Cerebellar nuclear complex (tissue), 1 donor: Measurements from ENCODE around the gene ZNF862.

Experiments
- DNase-seq, 2 experiments: peaks; one replicate each; lab custom pipeline; 2025; lab: John Stamatoyannopoulos, UW

The ZNF862 gene

DNA sequence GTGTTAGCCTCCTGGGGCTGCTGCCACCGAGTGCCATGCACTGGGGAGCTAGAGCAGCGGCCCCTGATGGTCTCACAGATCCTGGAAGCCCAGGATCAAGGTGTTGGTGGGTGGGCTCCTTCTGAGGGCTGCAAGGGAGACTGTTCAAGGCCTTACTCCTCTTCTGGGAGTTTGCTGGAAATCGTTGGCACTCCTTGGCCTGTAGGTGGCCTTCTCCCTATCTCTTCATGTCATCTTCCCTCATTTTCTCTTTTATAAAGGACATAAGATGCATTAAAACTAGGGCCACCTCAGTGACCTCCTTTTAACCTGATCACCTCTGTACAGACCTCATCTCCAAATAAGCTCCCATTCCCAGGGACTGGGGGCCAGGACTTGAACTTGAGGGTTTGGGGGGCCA is 27.0 kb upstream of the ZNF862 start:
- no peak for DNase-seq

DNA sequence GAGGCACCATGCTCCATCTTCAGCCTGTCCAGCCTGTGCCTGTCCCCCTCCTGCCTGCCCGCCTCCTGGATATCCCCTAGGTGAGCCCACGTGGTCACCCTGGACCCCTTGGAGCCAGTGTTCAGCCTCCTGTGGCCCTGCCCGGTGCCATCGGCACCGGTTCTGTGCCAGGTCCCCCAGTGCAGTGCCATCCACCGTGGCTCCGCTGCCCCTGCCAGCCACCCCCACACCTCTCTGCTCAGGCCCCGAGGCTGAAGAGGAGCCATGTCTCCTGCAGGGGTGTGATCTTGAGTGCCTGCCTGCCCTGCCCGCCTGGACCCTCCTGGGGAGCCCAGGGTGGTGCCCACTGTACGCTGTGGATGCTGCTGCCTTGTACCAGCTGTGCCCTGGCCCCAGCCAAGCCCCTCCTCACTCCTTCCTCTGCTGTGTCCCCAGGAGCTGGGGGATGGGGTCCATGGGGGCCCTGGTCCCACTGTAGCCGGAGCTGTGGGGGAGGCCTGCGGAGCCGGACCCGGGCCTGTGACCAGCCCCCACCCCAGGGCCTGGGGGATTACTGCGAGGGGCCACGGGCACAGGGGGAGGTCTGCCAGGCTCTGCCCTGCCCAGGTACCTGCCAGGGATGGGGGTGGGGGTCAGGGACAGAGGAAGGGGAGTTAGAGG is 26.2 kb upstream of the ZNF862 start:
- DNase-seq: no peak

DNA sequence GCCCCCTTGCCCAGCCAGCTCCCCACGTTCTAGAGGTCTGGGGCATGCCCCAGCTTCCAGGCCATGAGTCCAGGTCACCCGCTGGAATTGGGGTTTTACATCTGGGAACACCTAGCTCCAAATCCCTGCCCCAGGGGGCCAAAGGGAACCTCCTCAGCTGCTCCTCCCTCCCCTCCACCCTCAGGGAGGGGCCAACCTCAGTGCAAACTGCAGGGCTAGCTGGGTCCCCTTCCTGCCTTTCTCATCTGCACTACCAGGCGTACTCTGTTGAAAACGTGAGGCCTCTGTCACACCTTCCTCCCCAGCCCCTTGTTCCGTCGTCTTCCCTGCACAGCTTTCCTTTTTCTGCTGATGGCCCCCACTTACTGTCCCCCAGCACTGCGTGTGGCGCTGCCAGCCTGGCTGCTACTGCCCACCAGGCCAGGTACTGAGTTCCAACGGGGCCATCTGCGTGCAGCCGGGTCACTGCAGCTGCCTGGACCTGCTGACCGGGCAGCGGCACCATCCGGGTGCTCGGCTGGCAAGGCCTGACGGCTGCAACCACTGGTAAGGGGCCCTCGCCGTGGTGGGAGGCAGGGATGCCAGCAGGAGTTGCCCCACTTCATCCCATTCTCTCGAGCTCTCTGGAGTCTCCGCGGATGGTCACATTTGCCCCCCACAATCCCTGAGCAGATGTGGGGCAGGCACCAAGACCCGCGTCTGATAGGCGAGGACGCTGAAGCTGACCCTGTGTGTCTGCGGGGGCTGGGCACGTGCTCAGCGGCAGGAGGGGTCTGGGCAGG is 24.7 kb upstream of the ZNF862 start:
- no peak for DNase-seq

DNA sequence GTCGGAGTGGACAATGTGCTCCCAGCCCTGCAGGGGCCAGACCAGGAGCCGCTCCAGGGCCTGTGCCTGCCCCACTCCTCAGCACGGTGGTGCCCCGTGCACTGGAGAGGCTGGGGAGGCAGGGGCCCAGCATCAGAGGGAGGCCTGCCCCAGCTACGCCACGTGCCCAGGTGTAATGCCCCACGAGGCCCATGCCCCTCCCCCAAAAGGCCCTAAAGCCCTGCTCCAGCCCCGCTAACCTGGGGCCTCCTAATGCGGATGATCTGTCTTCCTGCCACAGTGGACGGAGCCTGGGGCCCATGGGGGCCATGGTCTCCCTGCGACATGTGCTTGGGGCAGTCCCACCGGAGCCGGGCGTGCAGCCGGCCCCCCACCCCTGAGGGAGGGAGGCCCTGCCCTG is 23.7 kb upstream of the ZNF862 start:
- no peak for DNase-seq

DNA sequence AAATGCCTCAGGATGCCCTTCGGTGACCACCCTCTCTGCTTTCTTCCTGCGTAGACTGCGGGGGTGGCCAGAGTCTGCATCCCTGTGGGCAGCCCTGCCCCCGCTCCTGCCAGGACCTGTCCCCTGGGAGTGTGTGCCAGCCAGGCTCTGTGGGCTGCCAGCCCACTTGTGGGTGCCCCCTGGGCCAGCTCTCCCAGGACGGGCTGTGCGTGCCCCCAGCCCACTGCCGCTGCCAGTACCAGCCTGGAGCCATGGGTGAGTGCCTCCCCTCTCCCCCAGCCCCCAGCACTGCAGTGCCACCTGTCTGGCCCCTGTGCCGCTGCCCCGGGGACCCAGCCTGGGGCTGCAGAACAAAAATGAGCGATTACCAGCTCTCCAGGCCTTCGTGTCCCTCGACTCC is 23.1 kb upstream of the ZNF862 start:
- no peak for DNase-seq

DNA sequence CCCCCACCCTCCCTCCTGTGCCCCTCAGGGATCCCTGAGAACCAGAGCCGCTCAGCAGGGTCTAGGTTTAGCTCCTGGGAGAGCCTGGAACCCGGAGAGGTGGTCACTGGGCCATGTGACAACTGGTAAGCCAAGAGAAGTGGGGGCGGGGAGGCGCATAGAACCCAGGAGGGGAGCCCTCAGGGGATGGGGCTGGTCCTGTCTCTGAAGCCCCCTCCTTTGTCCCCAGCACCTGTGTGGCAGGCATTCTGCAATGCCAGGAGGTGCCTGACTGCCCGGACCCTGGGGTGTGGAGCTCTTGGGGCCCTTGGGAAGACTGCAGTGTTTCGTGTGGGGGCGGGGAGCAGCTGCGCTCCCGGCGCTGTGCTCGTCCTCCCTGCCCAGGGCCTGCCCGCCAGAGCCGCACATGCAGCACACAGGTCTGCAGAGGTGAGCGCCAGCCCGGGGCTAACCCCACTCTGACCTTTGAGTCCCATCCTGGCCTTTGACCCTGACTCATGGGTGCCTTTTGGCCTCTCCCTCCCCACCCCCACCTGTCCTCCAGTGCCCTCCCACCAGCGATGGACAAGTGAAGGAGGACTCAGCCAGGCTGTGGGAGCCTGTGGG is 22.4 kb upstream of the ZNF862 start:
- no peak for DNase-seq

DNA sequence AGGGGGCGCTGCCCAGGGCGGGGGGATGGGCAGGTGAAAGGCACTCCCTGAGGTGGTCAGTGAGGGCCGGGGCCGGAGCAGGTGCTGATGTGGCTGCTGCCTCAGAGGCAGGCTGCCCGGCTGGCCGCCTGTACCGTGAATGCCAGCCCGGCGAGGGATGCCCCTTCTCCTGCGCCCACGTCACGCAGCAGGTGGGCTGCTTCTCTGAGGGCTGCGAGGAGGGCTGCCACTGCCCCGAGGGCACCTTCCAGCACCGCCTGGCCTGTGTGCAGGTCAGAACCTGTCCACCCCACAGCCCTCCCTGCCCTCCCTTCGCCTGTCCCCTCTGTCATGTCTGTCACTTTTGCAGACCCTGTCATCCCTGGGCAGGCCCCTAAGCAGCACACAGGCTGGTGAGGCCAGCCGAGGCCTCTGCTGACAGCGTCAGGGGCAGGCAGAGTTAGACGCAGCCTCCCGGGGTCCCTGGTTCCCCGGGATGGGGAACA is 21.9 kb upstream of the ZNF862 start:
- DNase-seq: no peak

DNA sequence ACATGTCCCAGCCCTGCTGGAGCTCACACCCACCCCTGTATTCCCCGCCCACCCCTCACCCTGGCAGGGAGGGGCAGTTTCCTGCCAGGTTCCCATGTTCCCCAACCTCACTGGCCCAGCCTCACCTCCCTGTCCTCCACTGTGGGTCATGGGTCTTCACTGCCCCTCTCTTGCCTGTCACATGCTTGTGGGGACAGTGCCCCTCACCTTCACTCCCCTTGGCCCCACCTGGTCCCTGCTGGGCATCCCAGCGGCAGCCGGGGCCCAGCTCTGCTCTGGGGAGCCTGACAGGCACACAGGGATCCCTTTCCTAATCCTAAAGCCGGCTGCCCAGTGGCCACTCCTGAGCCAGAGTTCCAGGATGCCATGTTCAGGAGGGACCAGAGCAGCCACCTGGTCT is 21.4 kb upstream of the ZNF862 start:
- no peak for DNase-seq

DNA sequence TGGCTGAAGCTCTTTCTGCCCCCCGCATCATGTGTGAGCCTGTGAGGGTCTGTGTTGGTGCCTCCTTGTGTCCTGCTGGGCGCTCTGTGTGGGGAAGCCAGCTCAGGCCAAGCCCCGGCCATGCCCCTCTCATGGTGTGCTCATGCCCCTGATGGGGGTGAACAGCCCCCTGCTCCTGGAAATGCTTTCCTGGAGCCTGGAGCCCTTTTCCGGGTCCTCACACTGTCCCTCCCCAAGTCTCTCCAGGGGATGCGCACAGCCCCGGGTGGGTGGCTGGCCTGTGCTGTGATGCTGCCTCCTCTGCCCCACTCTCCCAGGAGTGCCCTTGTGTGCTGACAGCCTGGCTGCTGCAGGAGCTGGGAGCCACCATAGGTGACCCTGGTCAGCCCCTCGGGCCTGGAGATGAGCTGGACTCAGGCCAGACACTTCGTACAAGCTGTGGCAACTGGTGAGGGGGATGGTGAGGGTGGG is 20.8 kb upstream of the ZNF862 start:
- no peak for DNase-seq

DNA sequence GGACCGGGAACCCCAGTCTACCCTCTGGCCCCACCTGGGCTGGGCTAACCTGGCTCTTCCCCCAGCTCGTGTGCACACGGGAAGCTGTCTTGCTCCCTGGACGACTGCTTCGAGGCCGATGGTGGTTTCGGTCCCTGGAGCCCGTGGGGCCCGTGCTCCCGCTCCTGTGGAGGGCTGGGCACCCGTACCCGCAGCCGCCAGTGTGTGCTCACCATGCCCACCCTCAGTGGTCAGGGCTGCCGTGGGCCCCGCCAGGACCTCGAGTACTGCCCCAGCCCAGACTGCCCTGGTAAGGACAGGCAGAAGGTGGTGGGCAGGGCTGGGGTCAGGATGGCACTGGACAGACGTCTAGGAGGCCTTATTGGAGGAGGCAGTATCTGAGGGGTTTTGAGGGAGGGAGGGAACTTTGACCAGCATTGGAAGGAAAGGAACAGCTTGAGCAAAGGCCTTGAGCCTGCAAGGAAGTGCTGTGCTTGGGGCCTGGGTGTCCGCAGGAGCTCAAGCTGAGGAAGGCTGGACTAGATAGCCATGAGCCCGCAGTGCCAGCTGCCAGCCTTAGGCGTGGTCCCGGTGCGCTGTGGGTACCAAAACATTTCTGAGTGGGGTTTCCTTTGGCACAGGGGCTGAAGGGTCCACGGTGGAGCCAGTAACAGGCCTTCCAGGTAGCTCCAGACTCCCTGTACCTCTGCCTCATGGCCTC is 20.2 kb upstream of the ZNF862 start:
- DNase-seq: no peak

DNA sequence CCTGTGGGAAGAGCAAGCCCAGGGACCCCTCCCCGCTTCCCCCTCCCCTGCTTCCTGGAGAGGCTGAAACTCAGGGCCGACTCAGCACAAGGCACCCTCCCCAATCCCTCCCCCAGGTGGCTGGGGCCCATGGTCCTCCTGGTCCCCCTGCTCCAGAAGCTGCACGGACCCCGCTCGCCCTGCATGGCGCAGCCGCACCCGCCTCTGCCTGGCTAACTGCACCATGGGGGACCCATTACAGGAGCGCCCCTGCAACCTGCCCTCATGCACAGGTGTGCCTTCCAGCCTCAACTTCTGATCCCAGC is 19.7 kb upstream of the ZNF862 start:
- DNase-seq: no peak

DNA sequence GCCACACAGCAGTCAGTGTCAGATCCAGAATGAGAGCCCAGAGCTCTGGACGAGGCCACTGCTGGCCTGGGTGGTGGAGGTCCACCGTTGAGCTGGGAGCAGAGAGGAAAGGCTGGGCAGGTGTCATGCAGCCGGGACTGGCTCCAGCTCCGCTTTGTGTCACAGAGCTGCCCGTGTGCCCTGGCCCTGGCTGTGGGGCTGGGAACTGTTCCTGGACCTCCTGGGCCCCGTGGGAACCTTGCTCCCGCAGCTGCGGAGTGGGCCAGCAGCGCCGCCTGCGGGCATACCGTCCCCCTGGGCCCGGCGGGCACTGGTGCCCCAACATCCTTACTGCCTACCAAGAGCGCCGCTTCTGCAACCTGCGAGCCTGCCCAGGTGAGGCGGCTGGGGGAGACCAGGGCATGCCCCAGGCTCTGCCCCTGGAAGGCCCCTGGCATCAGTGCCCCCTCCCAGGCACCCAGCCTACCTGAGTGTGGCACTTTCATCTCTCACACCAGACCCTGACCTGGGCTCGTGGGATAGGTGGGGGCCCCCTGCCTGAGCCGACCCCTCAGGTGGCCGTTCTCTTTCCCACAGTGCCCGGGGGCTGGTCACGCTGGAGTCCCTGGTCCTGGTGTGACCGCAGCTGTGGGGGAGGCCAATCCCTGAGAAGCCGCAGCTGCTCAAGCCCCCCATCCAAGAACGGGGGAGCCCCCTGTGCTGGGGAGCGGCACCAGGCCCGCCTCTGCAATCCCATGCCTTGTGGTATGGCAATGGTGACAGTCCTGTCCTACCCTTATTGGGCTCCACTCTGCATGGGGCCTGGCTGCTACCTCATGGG is 18.8 kb upstream of the ZNF862 start:
- no peak for DNase-seq

DNA sequence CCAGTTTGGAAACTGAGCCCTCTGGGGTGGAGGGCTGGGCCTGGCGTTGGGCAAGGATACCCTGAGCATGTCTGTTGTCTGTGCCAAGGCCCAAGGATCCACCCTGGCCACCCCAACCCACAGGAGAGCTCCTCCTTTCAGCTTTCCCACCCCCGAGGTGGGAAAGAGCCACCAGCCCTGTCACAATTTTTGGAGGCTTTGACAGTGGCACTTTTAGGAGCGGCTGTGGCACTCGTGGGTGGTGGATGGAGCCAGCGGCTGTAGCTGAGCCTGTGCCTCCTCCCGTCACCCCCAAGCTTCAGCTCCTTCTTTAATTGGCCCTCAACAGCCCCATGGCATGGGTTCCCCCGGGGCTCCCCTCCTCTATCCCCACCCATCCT is 18.2 kb upstream of the ZNF862 start:
- no peak for DNase-seq

DNA sequence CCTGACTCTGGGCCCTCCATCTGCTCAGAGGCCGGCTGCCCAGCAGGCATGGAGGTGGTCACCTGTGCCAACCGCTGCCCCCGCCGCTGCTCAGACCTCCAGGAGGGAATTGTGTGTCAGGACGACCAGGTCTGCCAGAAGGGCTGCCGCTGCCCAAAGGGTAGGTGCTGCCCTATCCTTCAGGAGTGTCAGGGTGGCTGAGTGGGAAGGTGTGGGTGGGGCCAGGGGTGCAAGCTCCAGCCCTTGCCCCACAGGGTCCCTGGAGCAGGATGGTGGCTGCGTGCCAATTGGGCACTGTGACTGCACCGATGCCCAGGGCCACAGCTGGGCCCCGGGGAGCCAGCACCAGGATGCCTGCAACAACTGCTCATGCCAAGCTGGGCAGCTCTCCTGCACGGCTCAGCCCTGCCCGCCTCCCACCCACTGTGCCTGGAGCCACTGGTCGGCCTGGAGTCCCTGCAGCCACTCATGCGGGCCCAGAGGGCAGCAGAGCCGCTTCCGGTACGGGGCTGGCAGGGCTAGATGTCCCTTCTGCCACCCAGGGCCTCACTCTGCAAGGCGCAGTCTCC is 17.5 kb upstream of the ZNF862 start:
- no peak for DNase-seq

DNA sequence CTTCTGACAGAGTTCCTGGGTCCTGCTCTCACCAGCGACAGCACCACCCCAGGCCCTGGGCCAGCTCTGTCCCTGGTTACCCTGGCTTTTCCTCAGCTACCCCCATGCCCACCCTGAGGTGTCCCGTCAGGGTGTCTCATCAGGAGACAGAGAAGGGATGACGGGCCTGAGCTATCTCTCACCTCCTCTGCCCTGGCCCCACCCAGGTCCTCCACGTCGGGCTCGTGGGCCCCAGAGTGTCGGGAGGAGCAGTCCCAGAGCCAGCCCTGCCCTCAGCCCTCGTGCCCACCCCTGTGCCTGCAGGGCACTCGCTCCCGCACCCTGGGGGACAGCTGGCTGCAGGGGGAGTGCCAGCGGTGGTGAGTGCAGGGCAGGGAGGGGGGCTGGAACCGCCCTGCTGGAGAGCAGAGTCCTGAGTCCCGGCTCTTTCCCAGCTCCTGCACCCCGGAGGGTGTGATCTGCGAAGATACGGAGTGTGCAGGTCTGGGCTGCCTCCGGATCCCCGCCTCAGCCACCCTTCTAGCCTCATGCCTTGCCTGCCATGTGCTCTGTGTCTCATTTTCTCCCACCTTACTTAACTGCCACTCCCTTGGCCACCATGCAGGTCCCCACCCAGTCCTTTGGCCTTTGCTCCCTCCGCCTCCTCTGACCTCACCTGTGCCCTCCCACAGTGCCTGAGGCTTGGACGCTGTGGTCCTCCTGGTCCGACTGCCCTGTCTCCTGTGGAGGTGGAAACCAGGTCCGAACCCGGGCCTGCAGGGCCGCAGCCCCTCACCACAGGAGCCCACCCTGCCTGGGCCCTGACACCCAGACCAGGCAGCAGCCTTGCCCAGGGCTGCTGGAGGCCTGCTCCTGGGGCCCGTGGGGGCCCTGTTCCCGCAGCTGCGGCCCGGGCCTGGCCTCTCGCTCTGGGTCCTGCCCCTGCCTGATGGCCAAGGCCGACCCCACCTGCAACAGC is 16.7 kb upstream of the ZNF862 start:
- DNase-seq: no peak

DNA sequence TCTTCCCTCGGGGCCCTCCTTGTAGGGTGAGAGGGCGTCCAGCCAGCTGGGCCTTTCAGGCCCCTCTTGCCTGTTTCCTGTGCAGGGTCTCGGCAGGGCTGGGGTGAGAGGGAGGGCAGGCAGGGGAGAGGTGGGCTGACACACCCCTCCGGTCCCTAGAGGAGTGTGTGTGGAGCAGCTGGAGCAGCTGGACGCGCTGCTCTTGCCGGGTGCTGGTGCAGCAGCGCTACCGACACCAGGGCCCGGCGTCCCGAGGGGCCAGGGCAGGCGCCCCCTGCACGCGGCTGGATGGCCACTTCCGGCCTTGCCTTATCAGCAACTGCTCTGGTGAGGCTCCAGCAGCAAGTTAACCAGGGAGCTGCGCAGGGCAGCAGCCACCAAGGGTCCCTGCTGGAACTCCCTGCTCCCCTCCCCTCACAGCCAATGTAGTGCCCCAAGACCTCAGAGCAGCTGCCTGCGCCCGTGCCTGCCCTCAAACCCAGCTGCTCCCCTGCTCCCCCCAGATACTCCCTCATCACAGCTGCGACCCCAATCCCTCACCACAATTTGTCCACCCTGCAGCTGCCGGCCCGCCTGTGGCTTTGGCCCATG is 15.7 kb upstream of the ZNF862 start:
- DNase-seq: no peak

DNA sequence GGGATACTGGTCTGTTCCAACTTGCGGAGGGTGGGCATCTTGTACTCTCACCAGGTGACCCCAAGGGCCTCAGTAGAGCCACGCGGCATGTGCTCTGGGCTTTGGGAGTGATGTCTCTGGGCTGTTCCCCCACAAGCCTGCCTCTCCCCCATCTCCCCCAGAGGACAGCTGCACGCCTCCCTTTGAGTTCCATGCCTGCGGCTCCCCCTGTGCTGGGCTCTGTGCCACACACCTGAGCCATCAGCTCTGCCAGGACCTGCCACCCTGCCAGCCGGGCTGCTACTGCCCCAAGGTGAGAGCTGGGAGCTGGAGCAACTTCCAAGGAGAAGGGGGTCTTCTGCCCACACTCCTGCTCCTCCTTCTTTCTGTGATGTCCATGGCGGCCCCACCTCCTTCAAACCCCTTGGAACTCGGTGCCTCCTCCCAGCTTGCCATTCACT is 15.0 kb upstream of the ZNF862 start:
- no peak for DNase-seq

DNA sequence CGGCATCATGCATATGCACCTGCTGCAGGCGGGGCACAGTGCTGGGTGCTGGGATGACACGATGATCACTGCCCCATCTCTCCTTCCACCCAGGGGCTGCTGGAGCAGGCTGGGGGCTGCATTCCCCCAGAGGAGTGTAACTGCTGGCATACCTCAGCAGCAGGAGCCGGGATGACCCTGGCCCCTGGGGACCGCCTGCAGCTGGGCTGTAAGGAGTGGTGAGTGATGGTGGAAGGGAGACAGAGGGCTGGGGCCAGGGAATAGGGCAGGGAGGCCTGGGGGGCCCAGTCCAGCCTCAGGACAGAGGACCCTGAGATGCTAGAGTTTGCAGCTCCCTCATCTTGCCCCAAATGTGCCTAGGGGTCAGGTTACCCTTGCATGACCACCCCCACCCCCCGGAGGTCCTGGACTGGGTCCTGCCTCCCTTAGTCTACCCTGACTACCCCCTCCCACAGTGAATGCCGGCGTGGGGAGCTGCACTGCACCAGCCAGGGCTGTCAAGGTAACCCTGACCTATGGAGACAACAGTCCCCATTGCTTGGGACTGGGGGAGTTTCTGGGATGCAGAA is 14.5 kb upstream of the ZNF862 start:
- DNase-seq: no peak

DNA sequence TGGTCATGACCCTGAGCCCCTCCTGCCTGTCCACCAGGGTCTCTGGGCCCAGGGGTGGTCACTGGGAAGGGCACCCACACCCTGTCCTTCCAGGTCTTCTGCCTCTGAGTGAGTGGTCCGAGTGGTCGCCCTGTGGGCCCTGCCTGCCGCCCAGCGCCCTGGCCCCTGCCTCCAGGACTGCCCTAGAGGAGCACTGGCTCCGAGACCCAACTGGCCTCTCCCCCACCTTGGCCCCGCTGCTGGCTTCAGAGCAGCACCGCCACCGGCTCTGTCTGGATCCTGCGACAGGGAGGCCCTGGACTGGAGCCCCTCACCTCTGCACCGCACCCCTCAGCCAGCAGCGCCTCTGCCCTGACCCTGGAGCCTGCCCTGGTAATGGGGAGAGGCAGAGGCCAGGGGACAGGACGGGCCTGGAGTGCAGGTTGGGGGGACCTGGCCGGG is 13.9 kb upstream of the ZNF862 start:
- no peak for DNase-seq
